NB4 (cell line): Measurements from ENCODE around the gene PTPRG.

Source experiments
- DNase-seq: peaks from one replicate; pipeline ENCODE4 v3.0.0; 2010; ENCODE audit warnings: low read depth
- H3K4me3 ChIP-seq: one replicate; pipeline ENCODE4 v1.5.1; 2011; ENCODE audit warnings: mild to moderate bottlenecking, low read depth, low read length, moderate library complexity
- CTCF ChIP-seq: IDR thresholded peaks from one replicate; pipeline ENCODE4 v1.5.1; 2012; ENCODE audit warnings: low read depth, low read length
- MAX ChIP-seq: IDR thresholded peaks from 2 replicates; pipeline ENCODE4 v1.6.1; 2011; ENCODE audit warnings: low read depth, low read length
- MYC ChIP-seq: IDR thresholded peaks from 2 replicates; pipeline ENCODE4 v1.6.1; 2011; ENCODE audit warnings: low read depth, low read length
- POLR2A ChIP-seq: IDR thresholded peaks from 2 replicates; pipeline ENCODE4 v1.6.1; 2011; ENCODE audit warnings: mild to moderate bottlenecking; ENCODE audit not compliant: insufficient read length; ENCODE audit errors: extremely low read depth

Gene PTPRG

DNA sequence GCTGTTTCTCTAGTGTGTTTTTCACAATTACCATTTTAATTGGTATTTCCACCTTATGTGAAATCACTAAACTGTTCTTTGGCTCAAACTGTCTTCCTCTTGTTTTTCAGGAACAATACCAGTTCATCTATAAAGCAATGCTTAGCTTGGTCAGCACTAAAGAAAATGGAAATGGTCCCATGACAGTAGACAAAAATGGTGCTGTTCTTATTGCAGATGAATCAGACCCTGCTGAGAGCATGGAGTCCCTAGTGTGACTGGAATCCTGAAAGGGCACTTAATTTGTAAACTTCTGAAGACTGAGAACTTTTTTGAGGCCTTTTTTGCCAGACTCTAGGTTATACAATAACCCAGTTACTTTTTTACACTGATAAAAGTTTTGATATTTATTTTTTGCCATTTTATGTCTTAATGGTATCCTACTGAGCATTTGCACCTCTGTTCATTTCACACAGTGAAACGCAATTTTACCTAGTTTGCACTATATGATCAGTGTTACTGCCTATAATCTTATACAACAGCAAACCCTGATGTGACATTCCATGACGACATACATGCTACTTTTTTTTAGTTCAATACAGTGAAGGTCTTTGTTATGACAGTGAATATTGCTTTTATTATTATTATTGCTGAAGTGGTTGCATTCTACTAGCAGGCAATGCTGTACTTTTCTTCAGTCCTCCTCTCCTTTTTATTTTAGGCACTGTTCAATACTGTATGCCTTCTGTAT is 731.8 kb downstream of the PTPRG start:
- DNase-seq, result no peak
- TF ChIP-seq CTCF (no peak), MYC (no peak), POLR2A (no peak)
- no peak overlapping the region for H3K4me3 ChIP-seq

DNA sequence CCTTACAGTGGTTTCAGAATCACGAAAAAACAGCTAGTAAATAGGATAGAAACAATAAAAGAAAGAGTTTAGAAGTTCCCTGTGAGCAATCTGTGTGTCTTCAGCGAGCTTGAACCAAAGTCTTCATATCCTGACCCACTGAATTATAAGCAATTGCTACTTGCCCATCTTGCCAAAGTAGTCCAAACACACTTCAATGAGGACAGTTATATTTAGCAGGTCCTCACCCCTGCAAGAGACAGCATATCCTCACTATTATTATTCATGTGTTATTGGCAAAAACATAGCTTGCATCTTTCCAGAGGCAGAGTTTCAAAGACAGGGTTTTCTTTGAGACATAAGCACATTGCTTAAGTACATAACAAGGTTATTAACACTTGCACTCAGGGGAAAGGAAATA is 734.2 kb downstream of the PTPRG start:
- TF ChIP-seq CTCF (no peak), POLR2A (no peak), MYC (no peak), MAX (no peak)
- no peak for DNase-seq
- H3K4me3 ChIP-seq, result no peak overlapping the region

GRCh38 chr3:62300617-62301016 is 739.2 kb downstream of the PTPRG start:
- no peak for TF ChIP-seq CTCF
- no peak for TF ChIP-seq POLR2A
- TF ChIP-seq MYC, result no peak
- TF ChIP-seq MAX, result no peak
- no peak for DNase-seq
- no peak overlapping the region for H3K4me3 ChIP-seq

DNA sequence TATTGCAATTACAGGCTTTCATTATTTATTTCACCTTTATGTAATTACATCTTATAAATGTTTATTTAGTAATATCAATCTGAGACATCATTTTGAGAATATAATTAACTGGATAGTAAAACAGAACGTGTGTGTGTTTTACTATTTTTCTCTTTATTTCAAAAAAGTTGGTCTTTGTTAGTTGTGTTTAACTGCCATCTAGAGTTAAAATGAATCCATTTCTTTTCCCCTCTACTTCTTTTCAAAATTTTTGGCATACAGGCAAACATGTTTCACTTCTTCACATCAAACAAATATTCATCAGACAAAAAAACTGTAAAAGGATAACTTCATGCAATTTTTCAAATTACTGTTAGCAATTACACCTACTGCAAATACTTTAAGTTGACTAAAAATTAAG is 750.8 kb downstream of the PTPRG start:
- TF ChIP-seq MYC (no peak), POLR2A (no peak), MAX (no peak), CTCF (no peak)
- DNase-seq, result no peak

GRCh38 chr3:62316525-62316924 is 755.2 kb downstream of the PTPRG start:
- no peak overlapping the region for H3K4me3 ChIP-seq
- no peak for DNase-seq
- no peak for TF ChIP-seq MAX
- no peak for TF ChIP-seq CTCF
- TF ChIP-seq POLR2A, result no peak
- no peak for TF ChIP-seq MYC

More for the DNA sequence above, 750.8 kb downstream of the PTPRG start:
- H3K4me3 ChIP-seq, result no peak overlapping the region
